ENCODE data around the gene FDPS.

Gene FDPS

DNA sequence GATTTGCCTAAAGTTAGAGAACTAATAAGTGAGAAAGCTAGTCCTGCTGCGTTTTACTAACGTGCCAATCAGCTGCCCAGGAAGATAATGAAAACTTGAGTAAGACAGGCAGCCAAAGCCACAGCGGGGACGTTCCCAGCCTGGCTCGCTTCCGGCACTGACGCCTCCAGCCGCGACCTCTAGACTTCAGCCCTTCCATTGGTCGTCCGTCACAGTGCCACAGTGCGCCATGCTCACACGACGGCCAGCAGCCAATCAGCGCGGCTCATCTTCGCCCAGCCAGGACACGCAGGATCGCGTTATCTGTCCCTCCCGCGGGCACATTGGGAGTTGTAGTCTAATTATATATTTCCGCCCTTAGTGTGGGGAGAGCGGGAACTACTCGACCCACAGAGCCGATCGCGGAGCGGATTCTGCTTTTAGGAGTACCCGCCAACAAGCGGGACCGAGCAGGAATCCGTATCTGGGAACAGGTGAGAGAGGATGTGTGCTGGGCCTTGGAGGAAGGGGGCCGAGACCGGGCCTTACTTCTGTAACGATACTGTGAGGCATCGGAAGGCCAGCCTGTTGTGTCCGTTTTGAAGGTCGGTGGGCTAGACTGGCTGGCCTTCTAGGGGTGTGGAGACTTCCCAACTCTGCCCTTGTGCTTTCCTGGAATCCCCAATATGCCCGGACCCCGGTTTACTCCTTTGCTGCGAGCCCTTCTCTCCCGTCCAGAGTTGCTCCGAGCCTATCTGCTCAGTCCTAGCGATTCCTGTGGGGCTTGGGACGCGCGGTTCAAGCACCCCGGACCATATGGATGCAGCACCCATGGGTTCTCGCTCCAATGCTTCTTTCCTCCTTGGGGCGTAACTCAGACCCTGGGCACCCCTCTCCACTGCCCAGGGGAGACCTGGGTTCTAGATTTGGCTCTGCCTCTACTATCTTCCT lies at the start of gene FDPS:
FDPS (plus strand) TSS at position 374 of the 930 bp plus-strand sequence. CDS start 924 bp downstream, outside the sequence.
- DNase-seq = peak; percentile 94

DNA sequence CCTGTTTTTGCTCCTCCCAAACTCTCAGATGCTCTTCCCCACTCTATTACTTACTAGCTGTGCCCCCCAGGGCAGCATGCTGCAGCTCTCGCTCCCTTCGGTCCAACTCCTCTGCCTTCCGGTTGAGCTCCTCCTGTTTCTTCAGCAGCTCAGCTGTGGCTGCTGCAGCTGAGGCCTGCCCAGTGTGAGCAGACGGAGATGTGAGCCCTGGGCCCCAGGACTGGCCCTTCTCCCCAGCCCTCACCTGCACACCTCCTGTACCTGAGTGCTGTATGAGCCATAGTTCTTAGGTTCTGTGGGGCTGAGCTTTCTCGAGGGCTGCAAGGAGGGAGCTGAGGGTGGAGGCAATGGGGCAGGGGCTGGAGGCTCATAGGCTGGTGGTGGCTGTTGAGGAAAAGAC lies 48.4 kb upstream of the FDPS start:
- DNase-seq = no peak

DNA sequence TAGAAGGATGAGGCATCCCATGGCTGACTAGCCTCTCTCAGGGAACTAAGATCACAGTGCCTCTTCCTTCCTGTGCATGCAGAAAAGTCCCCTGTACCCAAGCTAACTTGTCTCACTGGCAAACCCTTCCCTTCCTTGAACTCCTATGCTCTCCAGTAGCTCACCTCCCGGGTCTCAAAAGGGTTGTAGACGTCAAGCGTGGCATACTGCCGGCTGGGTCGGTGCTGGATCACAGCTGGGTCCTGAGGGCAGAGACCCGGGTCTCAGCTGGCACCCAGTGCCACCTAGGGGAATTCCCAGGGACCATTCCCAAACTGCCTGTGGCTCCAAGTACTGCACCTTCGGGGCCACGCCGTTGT lies 47.2 kb upstream of the FDPS start:
- DNase-seq = no peak

DNA sequence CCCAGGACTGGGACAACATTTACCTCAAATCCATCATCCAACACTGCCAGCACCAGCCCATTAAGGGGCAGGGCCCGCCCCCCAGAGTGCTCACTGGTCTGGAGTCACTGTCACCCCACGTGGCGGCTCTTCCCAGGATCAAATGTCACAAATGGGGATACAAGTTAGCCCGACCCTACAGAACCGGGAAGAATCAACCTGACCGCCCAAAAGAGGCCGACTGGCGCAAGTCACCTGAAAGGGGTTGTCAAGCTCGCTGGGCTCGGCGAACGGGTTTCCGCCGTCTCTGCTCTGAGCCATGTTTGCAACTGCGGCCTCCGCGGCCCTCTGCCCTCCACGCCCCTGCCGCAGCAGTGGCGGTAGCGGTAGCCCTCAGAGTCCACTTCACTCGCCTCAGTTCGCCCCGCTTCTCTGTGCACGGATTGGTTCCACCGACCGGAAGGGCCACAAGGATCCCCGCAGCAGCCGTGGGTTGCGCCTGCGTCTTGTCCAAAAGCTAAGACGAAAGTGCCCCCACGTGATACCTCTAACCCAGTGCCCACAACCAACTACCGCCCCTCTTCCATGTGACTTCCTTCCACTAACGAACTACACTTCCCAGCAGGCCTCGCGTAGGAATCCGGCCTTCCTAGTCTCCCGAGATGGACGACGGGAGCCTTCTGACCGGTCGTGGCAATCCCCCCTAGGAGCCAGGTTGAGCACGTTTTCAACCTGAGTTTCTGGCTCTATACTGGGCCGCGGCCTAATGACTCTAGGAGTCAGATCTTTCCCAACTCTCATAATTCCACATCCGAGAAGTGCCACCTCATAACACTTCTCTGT lies 46.6 kb upstream of the FDPS start, which contains the start of gene SCAMP3:
SCAMP3 (minus strand) TSS at position 509 of the 822 bp plus-strand sequence; CDS start at position 300, 209 bp downstream.
- DNase-seq = peak; percentile 83

DNA sequence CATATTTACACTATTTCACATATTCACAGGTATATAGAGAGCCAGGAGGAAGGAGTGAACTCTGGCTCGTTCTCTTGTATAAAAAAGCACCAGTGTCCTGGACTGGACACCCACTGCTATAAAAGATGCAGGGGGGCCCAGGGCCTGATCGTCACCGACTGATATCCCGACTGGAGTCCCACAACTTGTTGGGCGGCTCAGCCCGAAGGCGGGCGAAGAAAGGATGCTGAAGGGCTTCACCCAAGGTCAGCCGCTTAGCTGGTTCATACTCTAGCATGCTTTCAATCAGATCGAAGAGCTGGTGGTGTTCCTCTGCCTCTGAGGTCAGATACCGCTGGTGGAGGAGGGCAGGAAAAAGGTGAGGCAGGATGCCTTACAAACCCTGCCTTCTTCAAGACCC lies 45.6 kb upstream of the FDPS start:
- no peak for DNase-seq

DNA sequence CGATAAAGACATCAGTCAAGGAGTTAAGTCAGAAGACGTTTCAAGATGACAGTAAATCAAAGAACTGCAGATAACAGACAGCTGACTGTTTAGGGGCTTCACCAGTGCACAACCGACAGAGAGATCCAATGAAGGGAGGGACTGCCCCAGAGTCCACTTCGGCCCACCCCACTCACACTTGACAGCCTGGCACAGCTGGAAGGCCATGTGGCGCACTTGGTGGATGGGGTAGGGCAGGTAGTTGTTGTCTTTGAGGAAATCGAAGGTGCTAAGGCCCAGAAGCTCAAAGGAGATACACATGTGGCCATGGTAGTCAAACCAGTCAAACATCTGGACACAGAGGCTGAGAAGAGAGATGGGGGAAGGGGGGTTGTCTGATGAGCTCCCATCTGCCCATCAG lies 42.1 kb upstream of the FDPS start:
- no peak for DNase-seq

DNA sequence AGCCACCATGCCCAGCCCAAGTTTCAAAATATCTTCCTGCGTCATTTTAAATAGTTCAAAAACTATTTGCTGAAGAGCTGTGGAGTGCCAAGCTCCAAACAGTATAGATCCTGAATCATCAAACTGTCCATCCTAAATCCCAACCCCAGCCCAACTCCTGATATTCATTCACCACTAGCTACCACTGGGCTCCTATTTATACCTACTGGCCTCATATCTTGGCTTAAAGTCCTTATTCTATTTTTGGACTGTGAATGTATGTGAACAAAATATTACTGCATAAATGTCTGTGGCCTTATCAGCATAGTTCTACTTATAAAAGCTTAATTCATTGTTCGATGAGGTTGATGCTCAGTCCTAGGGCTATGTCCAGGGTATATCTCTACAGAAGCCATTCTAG lies 41.3 kb upstream of the FDPS start:
- no peak for DNase-seq

DNA sequence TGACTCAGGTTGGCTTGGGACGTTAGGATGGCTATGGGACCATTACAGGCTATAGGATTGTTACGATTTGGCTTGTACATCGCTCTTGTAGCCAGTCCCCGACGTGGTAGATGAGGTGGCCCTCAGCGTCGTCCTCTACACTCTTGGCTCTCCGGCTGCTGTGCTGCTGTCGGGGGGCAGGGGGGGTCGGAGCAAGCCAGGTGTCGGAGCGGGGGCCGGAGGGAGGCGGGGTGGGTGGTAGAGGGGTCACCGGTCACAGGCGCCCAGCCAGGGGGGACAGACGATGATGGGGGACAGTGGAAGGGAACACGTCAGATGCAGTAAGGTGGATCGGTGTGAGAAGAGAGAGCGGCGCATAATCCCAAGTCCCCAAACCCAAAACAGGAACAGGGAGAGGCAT lies 40.0 kb upstream of the FDPS start:
- no peak for DNase-seq

DNA sequence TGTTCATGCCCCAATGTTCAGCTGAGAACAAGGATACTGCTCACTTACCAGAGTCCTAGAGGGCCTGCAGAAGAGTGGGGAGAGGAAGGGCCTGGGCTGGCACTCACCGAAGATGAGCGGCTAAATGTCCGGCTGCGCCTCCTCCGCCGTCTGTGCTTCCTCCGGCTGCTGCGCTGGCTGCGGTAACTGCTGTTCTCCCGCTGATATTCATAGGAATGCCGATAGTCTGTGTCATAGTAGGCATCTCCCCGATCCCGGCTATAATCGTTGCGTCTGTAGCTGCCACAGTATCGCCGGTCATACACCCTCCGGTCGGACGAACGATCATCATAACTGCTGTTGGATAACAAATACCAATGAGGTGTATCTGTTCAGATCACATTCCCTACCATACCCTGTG lies 39.3 kb upstream of the FDPS start:
- DNase-seq = no peak

DNA sequence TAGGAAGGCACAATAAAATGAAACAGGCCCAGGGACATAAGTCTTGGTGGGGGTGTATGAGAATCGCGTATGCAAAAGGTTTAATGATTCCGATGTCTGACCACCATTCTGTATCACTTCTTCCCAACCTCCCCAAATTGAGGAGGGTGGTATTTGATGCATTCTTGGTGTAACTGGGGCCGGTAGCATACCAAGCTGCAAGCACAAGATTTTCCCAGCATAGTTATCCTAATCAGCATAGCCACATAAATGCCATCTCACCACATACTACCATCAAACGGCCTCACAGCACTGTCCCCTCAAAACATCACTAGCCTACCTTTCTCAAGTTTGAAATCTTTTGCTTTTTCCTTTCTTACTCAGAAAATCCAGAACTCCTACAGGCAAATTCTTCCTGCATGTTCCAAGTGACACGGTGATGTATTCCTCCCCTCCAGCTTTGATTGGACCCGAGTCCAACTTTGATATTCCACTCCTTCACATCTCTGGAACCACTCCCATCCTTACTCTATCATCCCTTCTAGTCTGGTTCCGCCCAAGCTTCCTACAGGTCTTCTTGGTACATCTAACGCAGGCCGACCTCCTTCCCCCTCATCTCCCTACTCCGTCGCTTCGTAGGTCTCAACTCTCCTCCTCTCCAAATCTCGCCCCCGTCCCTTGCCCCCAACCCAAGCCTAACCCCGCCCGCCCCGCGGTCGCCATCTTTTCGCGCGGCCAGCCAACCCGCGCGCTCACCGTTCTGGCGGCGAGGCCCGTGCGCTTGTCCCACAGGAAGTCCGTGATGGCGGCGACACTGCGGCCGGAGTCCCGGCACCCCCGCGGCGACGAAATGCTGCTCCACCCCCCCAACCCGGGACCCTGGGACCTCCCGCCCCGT lies 36.0 kb upstream of the FDPS start:
- DNase-seq = no peak

DNA sequence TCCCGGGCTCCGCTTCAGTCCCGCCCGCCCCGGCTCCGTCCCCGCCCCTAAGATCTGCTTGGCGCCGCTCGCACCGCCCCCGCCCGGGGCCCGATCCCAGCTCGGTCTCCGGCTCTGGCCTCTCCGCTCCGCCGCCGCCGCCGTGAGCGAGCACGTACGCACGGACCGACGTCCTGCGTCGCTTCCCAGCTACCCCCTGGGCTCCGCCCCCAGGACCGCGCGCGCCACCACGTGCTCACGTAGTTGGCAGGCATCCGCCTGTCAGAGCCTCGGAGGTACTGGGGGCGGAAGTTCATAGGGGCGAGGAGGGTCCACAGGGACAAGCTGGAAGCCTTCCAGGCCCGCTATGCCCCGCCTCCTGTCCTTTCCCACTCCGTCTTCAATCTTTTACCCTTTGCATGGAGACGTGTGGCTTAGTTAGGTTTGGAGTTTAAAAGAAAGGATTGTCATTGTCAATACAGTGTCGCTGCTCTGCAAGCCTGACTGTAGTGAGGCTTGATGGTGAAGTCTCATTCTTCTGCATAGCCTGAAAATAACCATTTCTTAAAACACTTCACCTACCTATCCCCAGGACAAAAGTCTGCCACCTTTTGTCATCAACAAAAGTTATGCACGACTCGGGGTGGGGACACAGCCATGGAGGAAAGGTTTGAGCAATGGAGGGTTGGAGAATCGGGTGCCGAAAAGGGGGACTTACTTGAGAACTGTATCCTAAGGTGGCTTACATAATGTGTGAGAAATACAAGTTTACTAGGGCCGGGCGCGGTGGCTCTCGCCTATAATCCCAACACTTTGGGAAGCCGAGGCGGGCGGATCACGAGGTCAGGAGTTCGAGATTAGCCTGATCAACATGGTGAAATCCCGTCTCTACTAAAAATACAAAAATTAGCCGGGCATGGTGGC lies 35.1 kb upstream of the FDPS start, which contains the start of gene CLK2:
CLK2 (minus strand) TSS at position 162 of the 903 bp plus-strand sequence. CDS start 2,527 bp downstream, outside the sequence.
- DNase-seq = peak; percentile 98

DNA sequence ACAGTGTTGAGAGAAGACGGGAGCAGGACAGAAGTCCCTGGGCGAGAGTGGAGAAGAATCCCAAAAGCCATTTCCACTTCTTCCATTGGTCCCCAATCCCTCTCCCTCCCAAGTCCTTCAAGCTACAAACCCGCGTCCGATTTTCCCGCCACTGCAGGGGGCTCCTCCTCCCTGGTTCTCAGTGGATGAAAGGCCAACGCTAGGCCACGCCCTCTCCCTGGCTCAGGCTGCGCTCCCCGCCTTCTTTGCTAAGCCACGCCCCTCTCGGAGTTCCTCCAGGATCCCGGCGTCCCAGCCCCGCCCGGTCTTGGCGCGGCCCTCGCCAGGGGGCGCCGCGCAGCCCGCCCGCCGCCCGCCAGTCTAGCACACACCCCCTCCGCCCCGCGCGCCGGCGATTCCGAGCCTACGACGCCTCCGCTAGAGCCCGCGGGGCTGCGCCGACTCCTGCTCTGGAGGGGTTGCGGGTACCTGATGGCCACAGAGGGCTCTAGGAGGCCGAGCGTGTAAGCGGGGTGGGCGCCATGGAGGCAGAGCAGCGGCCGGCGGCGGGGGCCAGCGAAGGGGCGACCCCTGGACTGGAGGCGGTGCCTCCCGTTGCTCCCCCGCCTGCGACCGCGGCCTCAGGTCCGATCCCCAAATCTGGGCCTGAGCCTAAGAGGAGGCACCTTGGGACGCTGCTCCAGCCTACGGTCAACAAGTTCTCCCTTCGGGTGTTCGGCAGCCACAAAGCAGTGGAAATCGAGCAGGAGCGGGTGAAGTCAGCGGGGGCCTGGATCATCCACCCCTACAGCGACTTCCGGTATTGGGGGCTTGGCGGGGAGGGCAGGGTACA lies 31.4 kb upstream of the FDPS start, which contains the start of gene HCN3:
HCN3 (plus strand) TSS at position 394 of the 832 bp plus-strand sequence; CDS start at position 522, 128 bp downstream.
- peak; percentile 95 for DNase-seq

DNA sequence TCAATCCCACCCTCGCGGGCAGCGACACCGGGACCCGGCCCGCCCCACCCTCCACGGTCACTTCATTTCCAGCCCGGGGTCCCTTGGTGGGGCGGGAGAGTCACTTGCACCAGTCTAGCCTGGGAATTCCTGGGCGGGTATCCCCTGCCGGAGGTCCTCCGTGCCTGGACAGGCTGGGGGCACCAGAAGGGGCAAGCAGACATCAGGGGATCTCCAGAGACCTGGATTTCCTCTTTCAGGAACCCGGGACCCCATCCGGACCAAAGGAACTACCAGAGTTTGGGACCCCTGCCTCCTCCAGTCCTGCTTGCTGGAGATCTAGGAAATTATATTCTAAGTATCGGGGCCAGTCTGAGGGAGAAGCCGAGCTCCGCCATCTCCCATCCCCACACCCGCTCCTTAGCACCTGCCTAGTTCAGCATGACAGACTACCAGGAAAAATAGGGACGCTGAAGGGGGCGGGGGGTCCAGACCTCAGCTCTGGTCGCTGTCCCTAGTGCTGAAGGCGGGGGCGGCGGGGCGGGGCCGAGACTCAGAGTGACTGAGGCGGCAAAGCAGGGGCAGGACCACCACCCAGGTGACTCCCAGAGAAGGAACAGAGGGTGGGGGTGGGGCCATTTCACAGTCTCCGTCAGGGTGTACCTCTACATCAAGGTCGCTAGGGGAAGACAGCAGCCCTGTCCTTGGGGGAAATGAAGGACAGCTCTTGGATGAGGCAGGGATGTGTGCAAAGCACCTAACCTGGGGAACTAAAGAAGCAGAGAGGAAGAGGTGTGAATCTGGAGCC lies 30.6 kb upstream of the FDPS start:
- peak; percentile 76 for DNase-seq

DNA sequence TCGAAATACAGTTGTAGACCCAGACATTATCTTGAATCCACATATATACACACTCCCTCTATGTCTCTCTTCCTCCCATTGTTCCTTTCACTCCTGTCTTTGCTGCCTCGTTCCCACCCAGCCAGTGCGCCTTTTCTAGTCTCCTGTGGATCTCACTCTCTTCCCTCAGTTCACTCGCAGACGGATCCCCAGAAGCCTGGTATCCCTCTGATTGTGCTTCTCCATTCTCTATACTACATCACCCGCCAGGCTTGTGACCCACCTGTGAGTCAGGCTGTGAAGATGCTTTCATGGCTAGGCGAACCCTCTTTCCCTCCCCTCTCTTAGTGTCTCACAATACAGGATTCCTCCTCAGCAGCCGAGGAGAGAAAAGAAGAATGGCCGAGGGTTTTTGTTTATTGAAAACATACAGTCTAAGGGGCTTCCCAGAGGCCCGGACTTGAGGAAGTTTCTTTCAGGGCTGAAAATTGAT lies 29.9 kb upstream of the FDPS start:
- DNase-seq = no peak

DNA sequence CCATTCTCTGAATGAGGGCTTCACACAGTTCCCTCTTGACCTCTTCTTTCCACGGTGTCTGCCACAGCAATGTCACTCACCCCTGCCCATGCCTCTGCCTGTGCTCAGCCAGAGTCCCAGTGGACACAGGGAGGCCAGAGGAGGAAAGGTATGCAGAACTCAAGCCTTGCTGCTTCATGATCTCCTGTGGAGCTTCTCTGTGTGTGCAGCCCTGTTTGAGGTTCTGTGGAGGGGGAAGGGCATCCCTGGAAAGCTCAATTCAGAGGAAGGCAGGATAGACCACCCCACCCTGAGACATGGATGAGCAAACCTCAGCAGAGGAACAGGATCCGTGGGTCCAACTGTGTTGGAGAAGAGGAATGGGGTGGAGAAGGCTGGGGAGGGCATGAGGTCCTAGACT lies 29.4 kb upstream of the FDPS start:
- DNase-seq = no peak

DNA sequence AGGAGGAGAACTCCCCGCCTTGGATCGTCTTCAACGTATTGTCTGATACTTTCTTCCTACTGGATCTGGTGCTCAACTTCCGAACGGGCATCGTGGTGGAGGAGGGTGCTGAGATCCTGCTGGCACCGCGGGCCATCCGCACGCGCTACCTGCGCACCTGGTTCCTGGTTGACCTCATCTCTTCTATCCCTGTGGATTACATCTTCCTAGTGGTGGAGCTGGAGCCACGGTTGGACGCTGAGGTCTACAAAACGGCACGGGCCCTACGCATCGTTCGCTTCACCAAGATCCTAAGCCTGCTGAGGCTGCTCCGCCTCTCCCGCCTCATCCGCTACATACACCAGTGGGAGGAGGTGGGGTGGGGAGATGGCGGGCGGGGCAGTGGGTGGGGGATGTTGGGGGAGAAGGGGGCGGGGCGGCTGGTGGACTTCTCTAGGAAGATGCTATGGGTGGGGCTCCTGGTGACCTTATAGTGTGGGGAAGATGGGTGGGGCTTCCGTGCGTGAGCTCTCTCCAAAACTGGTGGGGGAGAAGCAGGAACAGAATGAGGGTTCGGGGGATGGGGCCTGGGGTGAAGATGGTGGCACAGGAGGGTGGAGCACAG lies 26.1 kb upstream of the FDPS start:
- no peak for DNase-seq

DNA sequence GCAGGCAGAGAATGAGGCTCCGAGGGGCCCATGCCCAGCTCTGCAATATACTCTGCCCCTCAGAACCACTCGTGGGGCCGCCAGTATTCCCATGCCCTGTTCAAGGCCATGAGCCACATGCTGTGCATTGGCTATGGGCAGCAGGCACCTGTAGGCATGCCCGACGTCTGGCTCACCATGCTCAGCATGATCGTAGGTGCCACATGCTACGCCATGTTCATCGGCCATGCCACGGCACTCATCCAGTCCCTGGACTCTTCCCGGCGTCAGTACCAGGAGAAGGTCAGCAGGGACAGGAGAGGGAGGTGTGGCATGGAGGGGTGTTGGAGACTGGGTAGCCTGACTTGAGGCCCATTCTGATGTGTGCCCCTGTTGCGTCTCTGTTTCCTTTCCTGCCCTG lies 24.2 kb upstream of the FDPS start:
- no peak for DNase-seq

DNA sequence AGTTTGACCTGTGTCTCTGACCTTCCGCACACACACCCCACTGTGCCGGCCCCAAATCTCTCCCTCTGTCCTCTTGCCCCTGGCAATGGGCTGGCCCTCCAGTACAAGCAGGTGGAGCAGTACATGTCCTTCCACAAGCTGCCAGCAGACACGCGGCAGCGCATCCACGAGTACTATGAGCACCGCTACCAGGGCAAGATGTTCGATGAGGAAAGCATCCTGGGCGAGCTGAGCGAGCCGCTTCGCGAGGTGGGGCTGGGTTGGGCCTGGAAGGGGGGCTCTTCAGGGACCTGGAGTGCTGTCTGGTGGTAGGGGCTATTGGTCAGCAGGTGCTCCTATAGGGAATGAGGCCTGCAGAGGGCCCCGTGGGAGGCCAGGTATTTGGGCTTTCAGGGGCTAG lies 23.6 kb upstream of the FDPS start:
- no peak for DNase-seq

DNA sequence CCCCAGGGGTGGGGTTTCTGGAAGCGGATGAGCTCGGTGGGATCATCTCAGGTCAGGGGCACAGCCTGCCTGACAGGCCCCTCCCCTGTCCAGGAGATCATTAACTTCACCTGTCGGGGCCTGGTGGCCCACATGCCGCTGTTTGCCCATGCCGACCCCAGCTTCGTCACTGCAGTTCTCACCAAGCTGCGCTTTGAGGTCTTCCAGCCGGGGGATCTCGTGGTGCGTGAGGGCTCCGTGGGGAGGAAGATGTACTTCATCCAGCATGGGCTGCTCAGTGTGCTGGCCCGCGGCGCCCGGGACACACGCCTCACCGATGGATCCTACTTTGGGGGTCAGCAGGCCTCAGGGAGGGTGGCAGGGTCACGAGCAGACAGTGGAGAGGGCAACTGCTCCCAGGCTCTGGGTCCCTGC lies 23.0 kb upstream of the FDPS start:
- no peak for DNase-seq
